ENCODE measurements around the gene PHLDA3.

Gene PHLDA3

DNA sequence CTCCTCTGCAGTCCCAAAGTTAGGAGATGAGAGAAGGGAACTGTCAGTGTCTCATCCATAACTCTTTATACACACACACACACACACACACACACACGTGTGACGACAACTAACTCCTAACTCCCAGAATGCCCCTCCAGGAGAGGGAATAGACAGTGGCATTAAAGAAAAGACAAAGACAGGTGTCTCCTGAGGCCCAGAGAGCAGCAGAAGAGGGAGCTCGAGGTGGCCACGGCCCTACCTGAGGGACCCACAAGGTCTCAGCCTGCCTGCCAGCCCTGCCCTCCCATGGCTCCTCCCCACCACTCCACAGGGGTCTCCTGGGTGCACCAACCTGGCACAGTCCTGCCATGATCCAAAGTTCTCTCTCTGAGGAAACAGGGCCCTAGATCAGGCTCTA, 1.6 kb upstream of the PHLDA3 start:
- H3K36me3 ChIP-seq, result no peaks in the 10 kb centered on the region
- H3K9me3 ChIP-seq, result no peaks in the 10 kb centered on the region
- H3K4me3 ChIP-seq (ENCODE audit: low read depth in 1 of 2, low read length in 1 of 2), result no peak overlapping the region
- TF ChIP-seq, protein P1, sequence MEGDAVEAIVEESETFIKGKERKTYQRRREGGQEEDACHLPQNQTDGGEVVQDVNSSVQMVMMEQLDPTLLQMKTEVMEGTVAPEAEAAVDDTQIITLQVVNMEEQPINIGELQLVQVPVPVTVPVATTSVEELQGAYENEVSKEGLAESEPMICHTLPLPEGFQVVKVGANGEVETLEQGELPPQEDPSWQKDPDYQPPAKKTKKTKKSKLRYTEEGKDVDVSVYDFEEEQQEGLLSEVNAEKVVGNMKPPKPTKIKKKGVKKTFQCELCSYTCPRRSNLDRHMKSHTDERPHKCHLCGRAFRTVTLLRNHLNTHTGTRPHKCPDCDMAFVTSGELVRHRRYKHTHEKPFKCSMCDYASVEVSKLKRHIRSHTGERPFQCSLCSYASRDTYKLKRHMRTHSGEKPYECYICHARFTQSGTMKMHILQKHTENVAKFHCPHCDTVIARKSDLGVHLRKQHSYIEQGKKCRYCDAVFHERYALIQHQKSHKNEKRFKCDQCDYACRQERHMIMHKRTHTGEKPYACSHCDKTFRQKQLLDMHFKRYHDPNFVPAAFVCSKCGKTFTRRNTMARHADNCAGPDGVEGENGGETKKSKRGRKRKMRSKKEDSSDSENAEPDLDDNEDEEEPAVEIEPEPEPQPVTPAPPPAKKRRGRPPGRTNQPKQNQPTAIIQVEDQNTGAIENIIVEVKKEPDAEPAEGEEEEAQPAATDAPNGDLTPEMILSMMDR (IDR thresholded peaks at IDR 0.05), result no peak
- peaks cover 98% of the 10 kb centered on the region for H3K27me3 ChIP-seq
- H3K4me1 ChIP-seq (ENCODE audit: control insufficient read depth in 1 of 2, insufficient read depth in 1 of 2, low read depth in 1 of 2, low read length in 1 of 2), result peaks cover 2 to 13% of the 10 kb centered on the region in 2 experiments
- no peak overlapping the region for H3K27ac ChIP-seq

DNA sequence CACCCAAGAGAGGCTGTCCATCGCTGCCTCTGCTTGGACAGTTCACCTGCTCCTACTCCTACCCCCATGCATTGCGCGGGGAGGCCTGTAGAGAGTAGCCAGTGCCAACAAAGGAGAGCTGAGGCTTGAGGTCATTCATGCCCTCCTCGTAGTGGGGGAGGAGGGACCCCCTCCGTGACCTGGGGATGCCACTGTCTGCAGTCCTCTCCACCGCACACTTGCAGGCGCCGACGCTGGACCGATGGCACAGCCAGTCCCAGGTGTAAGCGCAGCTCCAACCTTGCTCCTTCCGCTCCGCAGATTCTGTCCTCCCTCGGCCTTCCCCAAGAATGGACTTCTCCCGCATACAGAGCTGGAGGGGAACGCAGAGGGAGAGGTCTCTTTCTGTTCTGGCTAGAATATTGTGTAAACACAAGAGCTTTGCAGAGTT, 672 bp upstream of the PHLDA3 start:
- no peak overlapping the region for H3K4me3 ChIP-seq (ENCODE audit: low read depth in 1 of 2, low read length in 1 of 2)
- H3K4me1 ChIP-seq (ENCODE audit: control insufficient read depth in 1 of 2, insufficient read depth in 1 of 2, low read depth in 1 of 2, low read length in 1 of 2), result peaks cover 2 to 12% of the 10 kb centered on the region in 2 experiments
- H3K27ac ChIP-seq, result no peak overlapping the region
- TF ChIP-seq, protein P1 (IDR thresholded peaks at IDR 0.05), result no peak
- H3K36me3 ChIP-seq, result no peaks in the 10 kb centered on the region
- H3K9me3 ChIP-seq, result no peaks in the 10 kb centered on the region
- peaks cover 89% of the 10 kb centered on the region for H3K27me3 ChIP-seq

DNA sequence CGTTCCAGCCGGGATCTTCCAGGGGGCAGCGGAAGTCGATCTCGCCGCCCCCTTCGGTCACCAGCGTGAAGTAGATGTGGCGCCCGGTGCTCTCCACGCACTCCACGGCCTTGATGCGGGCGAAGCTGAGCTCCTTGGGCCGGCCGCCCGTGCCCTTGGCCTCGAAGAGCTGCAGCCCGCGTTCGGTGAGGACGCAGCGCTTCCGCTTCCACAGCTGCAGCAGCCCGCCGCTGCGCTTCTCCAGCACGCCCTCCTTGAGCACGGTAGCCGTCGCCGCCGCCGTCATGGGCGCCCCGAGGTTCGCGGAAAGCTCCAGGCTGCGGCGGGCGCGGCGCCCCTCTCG, 516 bp downstream of the PHLDA3 start:
- Histone ChIP-seq H3K27ac (no peak overlapping the region), H3K9me3 (no peaks in the 10 kb centered on the region), H3K27me3 (peaks cover 77% of the 10 kb centered on the region), H3K36me3 (no peaks in the 10 kb centered on the region), H3K4me1 (ENCODE audit: control insufficient read depth in 1 of 2, insufficient read depth in 1 of 2, low read depth in 1 of 2, low read length in 1 of 2) (peaks cover 2 to 12% of the 10 kb centered on the region in 2 experiments), H3K4me3 (ENCODE audit: low read depth in 1 of 2, low read length in 1 of 2) (no peak overlapping the region)
- TF ChIP-seq, protein P1 (IDR thresholded peaks at IDR 0.05), result no peak

DNA sequence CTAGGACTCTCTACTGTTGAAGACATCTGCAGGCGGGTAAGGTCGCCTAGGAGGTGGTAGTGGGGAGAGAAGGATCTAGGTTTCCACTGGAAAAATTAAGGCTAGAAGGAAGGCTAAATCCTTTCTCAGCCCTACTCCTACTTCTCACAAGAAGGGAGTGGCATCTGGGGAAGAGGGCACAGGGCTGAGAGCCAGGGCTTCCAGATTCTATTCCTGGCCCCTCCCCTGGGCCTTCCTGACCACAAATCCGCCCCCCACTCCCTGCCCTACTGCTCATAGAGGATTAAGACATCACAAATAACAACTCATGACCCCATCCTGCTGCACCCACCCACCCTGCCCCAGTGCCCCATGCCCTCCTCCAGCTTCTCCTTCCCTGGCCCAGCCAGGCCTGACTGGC, 2.5 kb downstream of the PHLDA3 start:
- Histone ChIP-seq H3K4me3 (ENCODE audit: low read depth in 1 of 2, low read length in 1 of 2) (no peak overlapping the region), H3K9me3 (no peaks in the 10 kb centered on the region), H3K27me3 (peaks cover 59% of the 10 kb centered on the region), H3K36me3 (no peaks in the 10 kb centered on the region), H3K4me1 (ENCODE audit: control insufficient read depth in 1 of 2, insufficient read depth in 1 of 2, low read depth in 1 of 2, low read length in 1 of 2) (peaks cover 2 to 12% of the 10 kb centered on the region in 2 experiments), H3K27ac (no peak overlapping the region)
- TF ChIP-seq, protein P1 (IDR thresholded peaks at IDR 0.05), result no peak

DNA sequence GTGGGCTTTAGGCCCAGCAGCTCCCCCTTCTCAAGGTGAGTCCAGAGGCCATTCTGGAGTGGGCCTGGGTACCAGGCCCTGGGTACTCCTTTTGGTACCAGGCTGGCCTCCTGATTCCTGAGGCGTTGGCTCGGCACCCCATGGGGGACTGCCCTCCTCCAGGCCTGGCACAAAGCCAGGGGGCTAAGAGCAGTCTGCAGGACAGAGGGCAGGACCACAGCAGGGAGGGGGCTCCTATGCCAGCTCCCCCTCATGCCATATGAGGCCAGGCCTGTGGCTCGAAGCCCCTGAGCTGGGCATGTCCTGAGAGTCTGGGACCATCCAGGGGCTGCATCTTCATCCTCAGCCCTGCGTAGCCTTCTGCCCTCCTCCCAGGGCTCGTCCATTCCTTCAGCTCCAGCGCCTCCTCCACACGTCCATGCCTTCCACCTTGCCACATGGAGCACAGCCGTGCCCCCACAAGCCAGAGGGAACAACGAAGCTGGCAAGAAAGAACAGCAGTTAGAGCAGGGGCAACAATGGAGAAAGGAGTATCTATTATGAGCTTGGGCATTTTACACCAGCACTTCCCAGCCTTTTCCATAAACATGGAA, 3.2 kb downstream of the PHLDA3 start:
- Histone ChIP-seq H3K4me3 (ENCODE audit: low read depth in 1 of 2, low read length in 1 of 2) (no peak overlapping the region), H3K4me1 (ENCODE audit: control insufficient read depth in 1 of 2, insufficient read depth in 1 of 2, low read depth in 1 of 2, low read length in 1 of 2) (peaks cover 2 to 12% of the 10 kb centered on the region in 2 experiments), H3K9me3 (no peaks in the 10 kb centered on the region), H3K27me3 (peaks cover 52% of the 10 kb centered on the region), H3K27ac (no peak overlapping the region), H3K36me3 (no peaks in the 10 kb centered on the region)
- TF ChIP-seq, protein P1 (IDR thresholded peaks at IDR 0.05), result no peak

All from neutrophil (primary cell).